ENCODE measurements around the gene DAPK3.

DAPK3 gene

GRCh38 chr19:3977242-3978143 is 6.6 kb upstream of the DAPK3 start:
- Histone ChIP-seq H3K4me3 (no peak overlapping the region), H3K4me1 (peaks cover 0 to 5% (median 0%) of the 10 kb centered on the region in 4 donors), H3K27me3 (no peaks in the 10 kb centered on the region), H3K27ac (no peak overlapping the region), H3K36me3 (peaks cover 74 to 76% (median 76%) of the 10 kb centered on the region in 3 donors), H3K9me3 (no peaks in the 10 kb centered on the region)
- DNase-seq, result no peak
- TF ChIP-seq CTCF (IDR thresholded peaks at IDR 0.05), result no peak
- intact Hi-C loops (cut with DNase I; ENCODE audit: low total_unique reads), result no loop called here

GRCh38 chr19:3976495-3977241 is 5.8 kb upstream of the DAPK3 start:
- Histone ChIP-seq H3K4me1 (peaks cover 0 to under 1% (median 0%) of the 10 kb centered on the region in 4 donors), H3K4me3 (no peak overlapping the region), H3K27ac (peak overlapping the region in 1 of 2 donors; percentile 7), H3K36me3 (peaks cover 67 to 68% (median 67%) of the 10 kb centered on the region in 3 donors), H3K27me3 (no peaks in the 10 kb centered on the region), H3K9me3 (no peaks in the 10 kb centered on the region)
- intact Hi-C loops (cut with DNase I; ENCODE audit: low total_unique reads), result no loop called here
- peak in 1 of 2 donors; percentile 64 for DNase-seq
- no peak for TF ChIP-seq CTCF (IDR thresholded peaks at IDR 0.05)

DNA sequence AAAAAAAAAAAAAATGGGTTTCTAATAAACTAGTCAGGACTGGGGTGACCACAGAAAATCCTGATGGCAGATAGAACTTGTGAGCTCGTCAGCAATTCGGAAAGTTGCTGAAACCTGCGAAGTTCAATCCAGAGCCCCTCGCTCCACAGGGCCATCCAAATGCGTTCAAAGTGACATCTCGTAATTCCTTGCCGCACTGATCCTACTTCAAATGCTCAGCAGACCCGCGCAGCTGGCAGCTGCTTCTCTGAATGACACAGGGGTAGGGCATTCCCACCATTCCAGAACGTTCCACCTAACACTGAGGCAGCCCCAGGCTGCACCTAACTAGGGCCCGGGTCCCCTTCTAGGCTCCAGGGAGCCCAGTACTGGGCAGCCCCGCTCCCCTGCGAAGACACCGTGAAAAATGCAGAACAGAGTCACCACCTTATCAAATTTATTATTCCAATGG is 4.8 kb upstream of the DAPK3 start:
- H3K4me1 ChIP-seq, result peaks cover 0 to 5% (median 1%) of the 10 kb centered on the region in 4 donors
- H3K9me3 ChIP-seq, result no peaks in the 10 kb centered on the region
- no peaks in the 10 kb centered on the region for H3K27me3 ChIP-seq
- TF ChIP-seq CTCF (IDR thresholded peaks at IDR 0.05), result no peak
- no peak for DNase-seq
- no peak overlapping the region for H3K4me3 ChIP-seq
- intact Hi-C loops (cut with DNase I; ENCODE audit: low total_unique reads), result no loop called here
- peaks cover 57 to 58% (median 57%) of the 10 kb centered on the region in 3 donors for H3K36me3 ChIP-seq
- no peak overlapping the region for H3K27ac ChIP-seq

DNA sequence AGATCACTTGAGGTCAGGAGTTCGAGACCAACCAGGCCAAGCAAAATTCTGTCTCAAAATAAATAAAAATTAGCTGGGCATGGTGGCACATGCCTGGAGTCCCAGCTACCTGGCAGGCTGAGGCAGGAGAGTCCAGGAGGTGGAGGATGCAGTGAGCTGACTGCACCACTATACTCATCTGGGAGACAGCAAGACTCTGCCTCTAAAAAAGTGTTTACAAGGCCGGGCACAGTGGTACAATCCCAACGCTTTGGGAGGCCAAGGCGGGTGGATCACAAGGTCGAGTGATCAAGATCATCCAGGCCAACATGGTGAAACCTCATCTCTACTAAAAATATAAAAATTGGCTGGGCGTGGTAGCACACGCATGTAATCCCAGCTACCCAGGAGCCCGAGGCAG is 4.2 kb upstream of the DAPK3 start:
- no peaks in the 10 kb centered on the region for H3K9me3 ChIP-seq
- no peak overlapping the region for H3K4me3 ChIP-seq
- H3K27ac ChIP-seq, result no peak overlapping the region
- TF ChIP-seq CTCF (IDR thresholded peaks at IDR 0.05), result no peak
- H3K27me3 ChIP-seq, result no peaks in the 10 kb centered on the region
- no peak for DNase-seq
- H3K4me1 ChIP-seq, result peaks cover 0 to 5% (median 2%) of the 10 kb centered on the region in 4 donors
- intact Hi-C loops (cut with DNase I; ENCODE audit: low total_unique reads), result no loop called here
- peaks cover 52 to 53% (median 52%) of the 10 kb centered on the region in 3 donors for H3K36me3 ChIP-seq

DNA sequence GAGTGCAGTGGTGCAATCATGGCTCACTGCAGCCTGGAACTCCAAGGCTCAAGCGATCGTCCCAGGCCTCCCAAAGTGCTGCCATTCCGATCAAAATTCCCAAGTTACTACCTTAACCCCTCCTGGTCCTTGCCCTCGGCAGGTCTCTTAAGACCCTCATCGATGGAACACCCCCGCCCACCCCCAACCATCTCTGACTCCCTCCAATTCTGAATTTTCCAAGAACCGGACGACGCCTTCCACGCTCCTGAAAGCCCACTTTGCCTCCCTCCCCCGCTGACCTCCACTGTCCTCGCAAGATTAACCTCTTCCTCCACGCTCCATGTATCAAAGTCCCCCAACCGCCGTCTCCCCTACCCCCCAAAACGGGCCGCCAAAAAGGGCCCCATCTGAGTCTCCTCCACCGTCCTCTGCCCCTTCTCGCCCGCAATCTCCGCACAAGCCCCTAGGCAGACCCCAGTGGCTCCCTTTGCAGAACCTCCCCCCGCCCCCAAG is 539 bp downstream of the DAPK3 start:
- intact Hi-C loops (cut with DNase I; ENCODE audit: low total_unique reads), result no loop called here
- peak overlapping the region; percentile 94 to 99 for H3K27ac ChIP-seq
- TF ChIP-seq CTCF (IDR thresholded peaks at IDR 0.05), result no peak
- peaks cover 8 to 51% (median 45%) of the 10 kb centered on the region in 4 donors for H3K4me1 ChIP-seq
- H3K36me3 ChIP-seq, result peaks cover 28 to 30% (median 29%) of the 10 kb centered on the region in 3 donors
- H3K9me3 ChIP-seq, result no peaks in the 10 kb centered on the region
- H3K4me3 ChIP-seq, result peak overlapping the region; percentile 68 to 100
- DNase-seq, result no peak
- H3K27me3 ChIP-seq, result no peaks in the 10 kb centered on the region
